ENCODE results near the gene ALDH1A2.

DNA sequence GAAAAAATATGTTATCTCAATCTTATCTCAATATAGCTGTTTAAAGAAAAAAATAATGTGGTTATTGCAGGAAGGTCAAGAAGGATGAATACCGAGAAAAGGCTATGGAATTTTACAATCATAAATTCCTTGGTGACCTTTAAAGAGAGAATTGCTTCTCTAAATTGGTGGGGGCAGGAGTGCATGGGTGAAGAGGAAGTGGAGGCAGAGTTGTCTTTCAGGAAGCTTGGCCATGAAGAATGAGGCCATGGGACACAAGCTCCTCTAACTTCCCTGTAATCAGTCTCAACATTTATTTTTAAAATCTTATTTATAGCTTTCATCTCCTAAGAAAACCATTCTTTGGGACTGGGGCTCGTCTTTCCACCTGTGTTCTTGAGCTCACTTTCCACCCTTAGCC, 22.4 kb upstream of the ALDH1A2 start:
- TF ChIP-seq, protein P1, sequence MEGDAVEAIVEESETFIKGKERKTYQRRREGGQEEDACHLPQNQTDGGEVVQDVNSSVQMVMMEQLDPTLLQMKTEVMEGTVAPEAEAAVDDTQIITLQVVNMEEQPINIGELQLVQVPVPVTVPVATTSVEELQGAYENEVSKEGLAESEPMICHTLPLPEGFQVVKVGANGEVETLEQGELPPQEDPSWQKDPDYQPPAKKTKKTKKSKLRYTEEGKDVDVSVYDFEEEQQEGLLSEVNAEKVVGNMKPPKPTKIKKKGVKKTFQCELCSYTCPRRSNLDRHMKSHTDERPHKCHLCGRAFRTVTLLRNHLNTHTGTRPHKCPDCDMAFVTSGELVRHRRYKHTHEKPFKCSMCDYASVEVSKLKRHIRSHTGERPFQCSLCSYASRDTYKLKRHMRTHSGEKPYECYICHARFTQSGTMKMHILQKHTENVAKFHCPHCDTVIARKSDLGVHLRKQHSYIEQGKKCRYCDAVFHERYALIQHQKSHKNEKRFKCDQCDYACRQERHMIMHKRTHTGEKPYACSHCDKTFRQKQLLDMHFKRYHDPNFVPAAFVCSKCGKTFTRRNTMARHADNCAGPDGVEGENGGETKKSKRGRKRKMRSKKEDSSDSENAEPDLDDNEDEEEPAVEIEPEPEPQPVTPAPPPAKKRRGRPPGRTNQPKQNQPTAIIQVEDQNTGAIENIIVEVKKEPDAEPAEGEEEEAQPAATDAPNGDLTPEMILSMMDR (conservative IDR thresholded peaks at IDR 0.05; ENCODE audit: low read depth, low read length) = no peak
- TF ChIP-seq EZH2 (IDR thresholded peaks at IDR 0.05; ENCODE audit: borderline replicate concordance, low read depth, low read length, poor library complexity, severe bottlenecking) = no peak
